ENCODE measurements around the gene PQBP1.

DNA sequence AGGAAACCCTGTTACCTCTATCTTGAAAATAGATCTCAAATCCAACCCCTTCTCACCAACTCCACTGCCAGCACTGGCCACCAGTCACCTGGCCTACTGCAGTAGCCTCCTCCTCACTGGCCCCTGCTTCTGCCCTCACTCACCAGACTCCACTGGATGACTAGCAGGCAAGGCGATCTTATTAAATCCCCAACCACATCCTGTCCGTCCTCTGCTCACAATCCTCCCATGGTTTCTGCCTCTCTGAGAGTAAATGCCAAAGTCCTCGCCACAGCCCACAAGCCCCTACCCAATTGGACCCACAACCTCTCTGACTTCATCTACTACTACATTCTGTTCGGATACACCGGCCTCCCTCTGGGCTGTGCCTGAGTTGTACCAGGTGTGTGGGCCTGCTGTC, 26.5 kb downstream of the PQBP1 start:
- no peak for TF ChIP-seq CTCF (IDR thresholded peaks at IDR 0.05)
- no peak for TF ChIP-seq POLR2A (IDR thresholded peaks at IDR 0.05)

All from right lobe of liver (tissue), 4 donors.